ENCODE measurements around the gene OBP2A. TPM values are rescaled to one million over a fixed set of nuclear protein-coding genes. Genes with fewer than 3 reads are reported as not detected.

Gene OBP2A
- total and polyA plus RNA-seq, 2 of the 8 experiments (the other 6 are each of a cell fraction or from before 2014, with no cell fraction given) = not detected

- Histone ChIP-seq H3K23me2 (ENCODE audit: low read depth, low read length) (peaks cover 8% of the 10 kb centered on the region; the same call in 1 of the 2 replicates), H3K4ac (replicated peaks; ENCODE audit: insufficient read length, low read depth, low read length) (no peak overlapping the region), H4K5ac (ENCODE audit: insufficient read length, low read depth, low read length) (no peak overlapping the region), H4K8ac (ENCODE audit: extremely low read depth, insufficient read depth, low read length) (no peak overlapping the region), H3K14ac (ENCODE audit: insufficient read length) (no peak overlapping the region), H2BK5ac (ENCODE audit: low read depth, low read length) (no peak overlapping the region), H2BK120ac (replicated peaks; ENCODE audit: low read depth, low read length) (no peak overlapping the region), H3K9me3 (ENCODE audit: insufficient read depth in 2 of 2, low read depth in 1 of 2, low read length in 1 of 2) (no peaks in the 10 kb centered on the region), H3K27ac (ENCODE audit: low read depth, low read length) (no peak overlapping the region), H3K79me1 (ENCODE audit: low read depth, low read length) (0 out of 2 replicates have a peak, but pooled peaks cover 3% of the 10 kb centered on the region), H4K91ac (replicated peaks; ENCODE audit: insufficient read length, low read length) (no peak overlapping the region), H2AK5ac (ENCODE audit: low read depth, low read length) (no peak overlapping the region), H3K36me3 (ENCODE audit: control insufficient read depth in 2 of 4, insufficient read depth in 4 of 4, low read length in 3 of 4) (peaks cover 3 to 17% (median 11%) of the 10 kb centered on the region in 4 experiments; a peak in 7 of 8 replicates), H4K20me1 (replicated peaks in 1 of 2; ENCODE audit: control insufficient read depth in 1 of 2, insufficient read depth in 2 of 2, low read length in 2 of 2) (peaks cover 5 to 12% of the 10 kb centered on the region in 2 experiments), H3K79me2 (ENCODE audit: control insufficient read depth in 1 of 2, insufficient read depth in 2 of 2, low read length in 2 of 2) (peaks cover 0 to 16% of the 10 kb centered on the region in 2 experiments; a peak in 2 of 4 replicates), H3K4me1 (replicated peaks in 1 of 4; ENCODE audit: control insufficient read depth in 3 of 4, insufficient read depth in 4 of 4, low read length in 3 of 4) (peaks cover 0 to 15% (median 12%) of the 10 kb centered on the region in 4 experiments; a peak in 6 of 7 replicates), H2BK20ac (ENCODE audit: low read length) (no peak overlapping the region), H3K4me2 (ENCODE audit: insufficient read depth in 1 of 2, low read depth in 2 of 2, low read length in 2 of 2) (peak overlapping the region; percentile 68 to 87), H3K56ac (replicated peaks; ENCODE audit: insufficient read length, low read depth, low read length) (no peak overlapping the region), H3K18ac (ENCODE audit: extremely low read depth, low read length) (no peak overlapping the region), H3K27me3 (replicated peaks in 1 of 4; ENCODE audit: control insufficient read depth in 3 of 4, extremely low read depth in 1 of 4, insufficient read depth in 3 of 4, low read length in 3 of 4) (no peaks in the 10 kb centered on the region; a peak in 1 of 7 replicates), H2AFZ (ENCODE audit: low read length) (no peak overlapping the region), H2BK15ac (ENCODE audit: low read length) (no peak overlapping the region), H3K4me3 (ENCODE audit: extremely low read depth in 1 of 4, insufficient read depth in 2 of 4, low read depth in 3 of 4, low read length in 4 of 4) (peak overlapping the region in 1 of 4 experiments; percentile 86; a peak in 2 of 8 replicates), H3K23ac (ENCODE audit: insufficient read length) (no peak overlapping the region), H2BK12ac (ENCODE audit: low read depth, low read length) (no peak overlapping the region), H3K9ac (replicated peaks in 1 of 4; ENCODE audit: extremely low read depth in 1 of 4, low read depth in 3 of 4, low read length in 3 of 4) (no peak overlapping the region)
- ChIA-PET POLR2A (ENCODE audit: partially characterized antibody) (interaction anchor here (0.6 to 2.8 kb wide), 4 partner anchors 8 to 71 kb away, joined by 3 to 17 read pairs (median 3); no protein-coding TSS in a partner anchor), CTCF (ENCODE audit: partially characterized antibody) (interaction anchor here (1.0 to 2.1 kb wide), 6 partner anchors 9 to 154 kb away, joined by 3 to 11 read pairs (median 4); no protein-coding TSS in a partner anchor)
- FAIRE-seq (no peak), DNase-seq (ENCODE audit: low read depth in 1 of 2, low spot score in 2 of 2) (no peak)
- whole genome bisulfite sequencing, 2 experiments (ENCODE audit: extremely low coverage in 1 of 2, insufficient coverage in 1 of 2, insufficient read length in 1 of 2, insufficient replicate concordance in 2 of 2, low coverage in 1 of 2, low lambda C conversion rate in 2 of 2, missing lambda C conversion rate in 1 of 2) = 87 to 100% methylated on average over 1 to 15 of the region's 15 CpGs
- TF ChIP-seq CTBP2 (IDR thresholded peaks at IDR 0.05; ENCODE audit: borderline replicate concordance, insufficient read depth, insufficient read length, low read length) (no peak), TEAD4 (IDR thresholded peaks at IDR 0.05; ENCODE audit: low read depth, low read length) (no peak), RNF2 (IDR thresholded peaks at IDR 0.05; ENCODE audit: borderline replicate concordance, low read depth, low read length, missing control alignments, poor library complexity, severe bottlenecking) (no peak), PHF8 (conservative IDR thresholded peaks at IDR 0.05; ENCODE audit: low read depth, low read length) (no peak), SAP30 (IDR thresholded peaks at IDR 0.05; ENCODE audit: insufficient read depth, insufficient replicate concordance, low read length) (no peak), JUN (IDR thresholded peaks at IDR 0.05; ENCODE audit: low read depth, low read length) (no peak), NRF1 (IDR thresholded peaks at IDR 0.05; ENCODE audit: low read depth, low read length) (no peak), SP2 (IDR thresholded peaks at IDR 0.05; ENCODE audit: low read length) (no peak), SP4 (IDR thresholded peaks at IDR 0.05; ENCODE audit: low read length) (no peak), EZH2 (IDR thresholded peaks at IDR 0.05; ENCODE audit: low read depth, low read length, severe bottlenecking) (no peak), EGR1 (IDR thresholded peaks at IDR 0.05; ENCODE audit: borderline replicate concordance, low read depth, low read length) (no peak), TBP (IDR thresholded peaks at IDR 0.05; ENCODE audit: low read depth, low read length) (no peak)
Measured at GRCh38 chr9:135498381-135499126, 47.4 kb upstream of the OBP2A start.

All from H1 (cell line).